ENCODE data around the gene CALCOCO2.

DNA sequence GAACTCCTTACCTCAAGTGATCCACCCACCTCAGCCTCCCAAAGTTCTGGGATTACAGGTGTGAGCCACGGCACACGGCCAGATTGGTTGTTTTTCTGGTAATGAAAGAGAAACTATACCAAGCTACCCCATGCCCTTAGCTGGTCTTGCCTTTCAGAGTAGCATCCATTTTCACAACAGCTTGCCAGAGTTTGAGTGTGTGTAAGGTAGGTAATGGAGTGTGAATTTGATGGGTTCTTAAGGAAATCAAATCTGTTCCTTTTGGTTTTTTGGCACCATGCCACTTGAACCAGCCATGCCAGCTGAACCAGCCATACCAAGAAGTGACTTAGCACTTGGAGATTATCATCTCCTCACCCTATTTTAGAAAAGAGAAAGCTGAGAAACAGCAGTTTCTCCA, 5.1 kb downstream of the CALCOCO2 start:
- TF ChIP-seq, protein P1, sequence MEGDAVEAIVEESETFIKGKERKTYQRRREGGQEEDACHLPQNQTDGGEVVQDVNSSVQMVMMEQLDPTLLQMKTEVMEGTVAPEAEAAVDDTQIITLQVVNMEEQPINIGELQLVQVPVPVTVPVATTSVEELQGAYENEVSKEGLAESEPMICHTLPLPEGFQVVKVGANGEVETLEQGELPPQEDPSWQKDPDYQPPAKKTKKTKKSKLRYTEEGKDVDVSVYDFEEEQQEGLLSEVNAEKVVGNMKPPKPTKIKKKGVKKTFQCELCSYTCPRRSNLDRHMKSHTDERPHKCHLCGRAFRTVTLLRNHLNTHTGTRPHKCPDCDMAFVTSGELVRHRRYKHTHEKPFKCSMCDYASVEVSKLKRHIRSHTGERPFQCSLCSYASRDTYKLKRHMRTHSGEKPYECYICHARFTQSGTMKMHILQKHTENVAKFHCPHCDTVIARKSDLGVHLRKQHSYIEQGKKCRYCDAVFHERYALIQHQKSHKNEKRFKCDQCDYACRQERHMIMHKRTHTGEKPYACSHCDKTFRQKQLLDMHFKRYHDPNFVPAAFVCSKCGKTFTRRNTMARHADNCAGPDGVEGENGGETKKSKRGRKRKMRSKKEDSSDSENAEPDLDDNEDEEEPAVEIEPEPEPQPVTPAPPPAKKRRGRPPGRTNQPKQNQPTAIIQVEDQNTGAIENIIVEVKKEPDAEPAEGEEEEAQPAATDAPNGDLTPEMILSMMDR (IDR thresholded peaks at IDR 0.05) = no peak
- TF ChIP-seq POLR2A (IDR thresholded peaks at IDR 0.05; ENCODE audit: low read depth) (no peak), EP300 (IDR thresholded peaks at IDR 0.05) (no peak)
